ENCODE measurements around the gene SORCS3.

The SORCS3 gene

DNA sequence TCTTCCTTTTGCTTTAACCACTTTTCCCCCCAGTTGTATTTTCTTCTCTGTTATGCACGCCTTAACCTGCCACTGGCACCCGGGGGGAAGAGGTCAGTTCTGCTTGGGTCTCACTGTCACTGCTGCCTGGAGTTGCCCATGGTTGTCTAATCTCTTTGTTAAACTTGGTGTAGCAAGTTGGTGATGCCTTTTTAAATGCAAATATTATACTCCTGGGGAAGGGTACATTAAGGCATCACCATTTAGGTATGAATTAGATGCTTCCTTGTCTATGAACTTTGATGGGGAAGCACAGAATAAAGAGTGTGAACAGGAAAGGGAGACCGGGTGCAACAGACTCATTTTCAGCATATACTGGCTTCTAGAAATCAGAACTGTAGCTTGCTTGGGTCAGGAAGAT lies 9.1 kb upstream of the SORCS3 start:
- Histone ChIP-seq H4K20me1 (ENCODE audit: control insufficient read depth, insufficient read depth, low read depth, low read length) (no peaks in the 10 kb centered on the region), H3K4me3 (ENCODE audit: low read length) (no peak overlapping the region), H3K27ac (ENCODE audit: low read depth, low read length) (no peak overlapping the region), H3K4me1 (ENCODE audit: control insufficient read depth, low read length) (no peaks in the 10 kb centered on the region), H3K36me3 (ENCODE audit: control insufficient read depth, low read length) (no peaks in the 10 kb centered on the region), H3K9me2 (replicated peaks; ENCODE audit: control insufficient read depth, low read length) (no peaks in the 10 kb centered on the region), H3K9me3 (ENCODE audit: control insufficient read depth, insufficient read depth, low read length) (no peaks in the 10 kb centered on the region), H3K4me2 (ENCODE audit: low read length) (no peak overlapping the region), H3F3A (ENCODE audit: control insufficient read depth, insufficient read depth) (no peaks in the 10 kb centered on the region), H3K79me2 (ENCODE audit: control insufficient read depth, low read length) (no peaks in the 10 kb centered on the region), H3K27me3 (ENCODE audit: control insufficient read depth, low read length) (no peaks in the 10 kb centered on the region)
- TF ChIP-seq, protein P1, sequence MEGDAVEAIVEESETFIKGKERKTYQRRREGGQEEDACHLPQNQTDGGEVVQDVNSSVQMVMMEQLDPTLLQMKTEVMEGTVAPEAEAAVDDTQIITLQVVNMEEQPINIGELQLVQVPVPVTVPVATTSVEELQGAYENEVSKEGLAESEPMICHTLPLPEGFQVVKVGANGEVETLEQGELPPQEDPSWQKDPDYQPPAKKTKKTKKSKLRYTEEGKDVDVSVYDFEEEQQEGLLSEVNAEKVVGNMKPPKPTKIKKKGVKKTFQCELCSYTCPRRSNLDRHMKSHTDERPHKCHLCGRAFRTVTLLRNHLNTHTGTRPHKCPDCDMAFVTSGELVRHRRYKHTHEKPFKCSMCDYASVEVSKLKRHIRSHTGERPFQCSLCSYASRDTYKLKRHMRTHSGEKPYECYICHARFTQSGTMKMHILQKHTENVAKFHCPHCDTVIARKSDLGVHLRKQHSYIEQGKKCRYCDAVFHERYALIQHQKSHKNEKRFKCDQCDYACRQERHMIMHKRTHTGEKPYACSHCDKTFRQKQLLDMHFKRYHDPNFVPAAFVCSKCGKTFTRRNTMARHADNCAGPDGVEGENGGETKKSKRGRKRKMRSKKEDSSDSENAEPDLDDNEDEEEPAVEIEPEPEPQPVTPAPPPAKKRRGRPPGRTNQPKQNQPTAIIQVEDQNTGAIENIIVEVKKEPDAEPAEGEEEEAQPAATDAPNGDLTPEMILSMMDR (IDR thresholded peaks at IDR 0.05; ENCODE audit: low read depth, low read length, poor library complexity, severe bottlenecking), result no peak
- TF ChIP-seq EZH2phosphoT487 (IDR thresholded peaks at IDR 0.05; ENCODE audit: borderline replicate concordance, low read length), result no peak

DNA sequence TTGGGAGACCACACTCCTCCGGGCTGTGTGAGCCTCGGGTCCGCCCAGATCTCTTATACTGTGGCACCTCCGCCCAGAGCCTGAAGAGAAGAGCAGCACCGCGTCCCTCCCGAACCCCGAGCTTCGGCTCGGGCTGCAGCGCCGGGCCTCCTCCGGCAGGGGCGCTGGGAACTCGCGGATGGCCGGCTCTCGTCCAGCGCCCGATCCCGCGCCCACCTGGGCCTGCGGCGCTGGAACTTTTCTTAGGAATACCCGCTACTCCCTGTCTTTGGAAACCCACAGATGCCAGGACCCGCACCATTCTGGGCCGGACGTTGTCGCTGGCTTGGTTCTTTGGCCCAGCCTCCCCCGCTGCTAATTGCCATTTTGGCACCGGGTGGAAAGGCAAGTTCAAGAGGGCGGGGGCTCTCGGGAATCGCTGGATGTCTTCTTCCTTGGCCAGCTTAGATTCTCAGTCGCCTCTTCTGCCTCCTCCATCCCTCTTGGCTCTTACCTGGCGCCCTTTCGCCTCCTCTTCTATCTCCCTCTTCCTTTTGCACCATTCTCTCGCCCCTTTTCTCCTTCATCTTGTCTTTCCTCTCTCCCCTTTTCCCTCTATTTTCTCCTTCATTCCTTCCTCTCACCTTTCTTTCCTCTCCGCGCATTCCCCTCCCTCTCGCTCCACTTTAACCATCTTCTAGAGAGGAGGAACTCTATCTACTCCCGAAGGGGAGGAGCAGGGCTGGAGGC lies 2.1 kb upstream of the SORCS3 start:
- Histone ChIP-seq H3K4me2 (ENCODE audit: low read length) (no peak overlapping the region), H4K20me1 (ENCODE audit: control insufficient read depth, insufficient read depth, low read depth, low read length) (no peaks in the 10 kb centered on the region), H3K4me3 (ENCODE audit: low read length) (no peak overlapping the region), H3K79me2 (ENCODE audit: control insufficient read depth, low read length) (no peaks in the 10 kb centered on the region), H3K9me2 (replicated peaks; ENCODE audit: control insufficient read depth, low read length) (no peaks in the 10 kb centered on the region), H3K4me1 (ENCODE audit: control insufficient read depth, low read length) (no peaks in the 10 kb centered on the region), H3K9me3 (ENCODE audit: control insufficient read depth, insufficient read depth, low read length) (no peaks in the 10 kb centered on the region), H3F3A (ENCODE audit: control insufficient read depth, insufficient read depth) (no peaks in the 10 kb centered on the region), H3K27me3 (ENCODE audit: control insufficient read depth, low read length) (peaks cover 10% of the 10 kb centered on the region; the same call in 1 of the 2 replicates), H3K36me3 (ENCODE audit: control insufficient read depth, low read length) (no peaks in the 10 kb centered on the region), H3K27ac (ENCODE audit: low read depth, low read length) (no peak overlapping the region)
- no peak for TF ChIP-seq EZH2phosphoT487 (IDR thresholded peaks at IDR 0.05; ENCODE audit: borderline replicate concordance, low read length)
- TF ChIP-seq, protein P1 (IDR thresholded peaks at IDR 0.05; ENCODE audit: low read depth, low read length, poor library complexity, severe bottlenecking), result no peak

DNA sequence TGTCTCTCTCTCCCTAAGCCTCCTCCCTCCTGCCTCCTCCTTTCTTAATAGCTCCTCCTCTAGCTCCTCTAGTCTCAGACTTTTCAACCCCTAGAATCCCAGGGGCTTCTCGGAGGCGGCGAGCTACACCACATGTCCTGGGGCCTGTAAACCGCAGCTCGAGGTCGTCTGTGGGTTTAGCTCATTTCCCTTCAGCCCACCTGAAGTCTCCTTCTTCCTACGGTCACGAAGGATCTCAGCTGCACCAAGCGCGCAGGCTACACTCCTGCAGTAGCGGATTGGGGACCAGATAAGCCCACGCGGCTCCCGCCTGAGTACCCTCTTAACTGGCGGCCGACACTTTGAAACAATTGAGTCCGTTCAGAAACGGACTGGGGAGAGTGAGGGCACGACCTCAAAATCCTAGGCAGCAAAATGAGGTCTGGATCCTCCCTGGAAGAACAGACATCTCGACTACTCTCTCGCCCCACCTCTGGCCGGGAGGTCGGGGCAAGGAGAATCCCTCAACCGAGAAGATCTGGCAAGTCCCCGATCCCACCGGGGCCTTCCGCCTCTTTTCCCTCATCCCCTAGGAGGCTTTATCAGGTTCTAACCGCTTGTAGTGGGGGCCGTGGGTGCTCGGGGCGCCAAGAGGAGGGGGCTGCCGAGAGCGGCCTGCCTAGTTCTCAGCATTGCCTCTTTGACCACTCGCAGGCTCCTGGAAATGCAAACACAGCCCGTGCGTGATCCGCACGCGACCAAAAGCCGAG lies 1.3 kb upstream of the SORCS3 start:
- peaks cover 10% of the 10 kb centered on the region; the same call in 1 of the 2 replicates for H3K27me3 ChIP-seq (ENCODE audit: control insufficient read depth, low read length)
- no peaks in the 10 kb centered on the region for H3K9me3 ChIP-seq (ENCODE audit: control insufficient read depth, insufficient read depth, low read length)
- H3K4me2 ChIP-seq (ENCODE audit: low read length), result no peak overlapping the region
- no peaks in the 10 kb centered on the region for H3K9me2 ChIP-seq (replicated peaks; ENCODE audit: control insufficient read depth, low read length)
- H3F3A ChIP-seq (ENCODE audit: control insufficient read depth, insufficient read depth), result no peaks in the 10 kb centered on the region
- no peak overlapping the region for H3K4me3 ChIP-seq (ENCODE audit: low read length)
- no peak for TF ChIP-seq EZH2phosphoT487 (IDR thresholded peaks at IDR 0.05; ENCODE audit: borderline replicate concordance, low read length)
- TF ChIP-seq, protein P1 (IDR thresholded peaks at IDR 0.05; ENCODE audit: low read depth, low read length, poor library complexity, severe bottlenecking), result no peak
- no peaks in the 10 kb centered on the region for H4K20me1 ChIP-seq (ENCODE audit: control insufficient read depth, insufficient read depth, low read depth, low read length)
- no peaks in the 10 kb centered on the region for H3K4me1 ChIP-seq (ENCODE audit: control insufficient read depth, low read length)
- no peaks in the 10 kb centered on the region for H3K79me2 ChIP-seq (ENCODE audit: control insufficient read depth, low read length)
- H3K27ac ChIP-seq (ENCODE audit: low read depth, low read length), result no peak overlapping the region
- H3K36me3 ChIP-seq (ENCODE audit: control insufficient read depth, low read length), result no peaks in the 10 kb centered on the region
